ENCODE measurements around the gene TOMT.
"Not testable (repeated sequence)": the region's sequence is repeated elsewhere in the genome, so short reads cannot be mapped to it uniquely, and the experiment has no call there.

The TOMT gene

GRCh38 chr11:72129381-72129780 lies 23.7 kb downstream of the TOMT start:
- DNase-seq: no peak

GRCh38 chr11:72132646-72133045 lies 26.9 kb downstream of the TOMT start:
- no peak for DNase-seq

DNA sequence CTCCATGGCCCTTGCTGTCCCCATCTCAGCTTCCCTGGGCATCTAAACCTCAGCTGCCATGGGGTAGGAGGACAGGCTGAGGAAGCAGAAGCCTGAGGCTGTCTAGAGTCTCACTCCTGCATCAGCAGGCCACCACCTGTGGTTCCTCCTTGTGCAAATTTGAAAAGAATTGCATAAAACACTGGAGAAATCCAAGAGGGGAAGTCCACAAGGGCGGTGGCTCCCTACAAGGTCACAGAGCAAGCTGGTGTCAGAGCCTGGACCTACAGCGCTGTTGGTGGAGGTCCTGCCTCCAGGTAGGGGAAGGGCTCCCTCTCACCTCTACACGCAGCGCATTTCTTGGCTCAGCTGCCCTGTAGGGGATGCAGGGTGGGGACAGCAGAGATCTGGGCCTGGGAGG lies 29.7 kb downstream of the TOMT start, which contains the start of gene FOLR3:
TSS of gene FOLR3 (plus strand) at position 253 of the 400 bp plus-strand sequence. CDS start 228 bp downstream, outside the sequence.
- DNase-seq: not testable (repeated sequence)

- no peak for DNase-seq
Measured at GRCh38 chr11:72135891-72136683, 30.4 kb downstream of the TOMT start.

- DNase-seq: no peak
Measured at GRCh38 chr11:72136684-72137262, 31.0 kb downstream of the TOMT start.

DNA sequence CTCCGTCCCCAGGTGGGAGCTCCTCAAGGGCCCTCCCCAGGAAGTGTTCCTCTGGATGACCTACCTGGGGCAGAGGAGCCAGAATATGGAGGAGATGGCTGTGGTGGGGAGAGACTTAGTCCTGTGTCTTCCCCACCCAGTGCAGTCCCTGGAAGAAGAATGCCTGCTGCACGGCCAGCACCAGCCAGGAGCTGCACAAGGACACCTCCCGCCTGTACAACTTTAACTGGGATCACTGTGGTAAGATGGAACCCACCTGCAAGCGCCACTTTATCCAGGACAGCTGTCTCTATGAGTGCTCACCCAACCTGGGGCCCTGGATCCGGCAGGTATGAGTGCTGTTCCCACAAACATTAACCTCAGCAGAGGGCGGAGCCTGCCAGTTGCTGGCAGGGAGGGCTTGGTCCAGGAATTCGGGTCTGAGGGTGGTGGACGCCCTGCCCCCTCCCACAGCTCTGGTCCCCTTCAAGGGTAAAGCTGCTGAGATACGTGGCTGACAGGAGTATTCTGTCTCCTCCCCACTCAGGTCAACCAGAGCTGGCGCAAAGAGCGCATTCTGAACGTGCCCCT lies 33.2 kb downstream of the TOMT start:
- DNase-seq: no peak

GRCh38 chr11:72139500-72139899 lies 33.8 kb downstream of the TOMT start:
- DNase-seq: no peak

- no peak for DNase-seq
Measured at GRCh38 chr11:72140661-72141060, 34.9 kb downstream of the TOMT start.

DNA sequence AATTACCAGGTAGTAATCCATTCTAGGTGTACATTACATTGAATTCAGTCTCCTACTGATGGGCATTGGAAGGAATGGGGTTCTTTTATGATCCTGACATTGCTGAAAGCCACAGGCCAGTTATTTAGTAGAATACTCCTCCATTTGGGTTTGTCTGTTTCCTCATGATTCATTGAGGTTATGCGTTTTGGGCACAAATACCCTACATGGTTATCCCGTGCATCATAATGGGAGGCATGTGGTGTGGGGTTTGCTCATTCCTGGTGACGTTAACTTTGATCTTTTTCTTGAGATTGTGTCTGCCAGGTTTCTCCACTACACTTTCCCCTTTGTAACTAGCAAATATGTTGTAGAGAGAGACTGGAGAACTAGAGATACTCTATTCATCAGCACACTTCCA lies 35.3 kb downstream of the TOMT start:
- DNase-seq: no peak

DNA sequence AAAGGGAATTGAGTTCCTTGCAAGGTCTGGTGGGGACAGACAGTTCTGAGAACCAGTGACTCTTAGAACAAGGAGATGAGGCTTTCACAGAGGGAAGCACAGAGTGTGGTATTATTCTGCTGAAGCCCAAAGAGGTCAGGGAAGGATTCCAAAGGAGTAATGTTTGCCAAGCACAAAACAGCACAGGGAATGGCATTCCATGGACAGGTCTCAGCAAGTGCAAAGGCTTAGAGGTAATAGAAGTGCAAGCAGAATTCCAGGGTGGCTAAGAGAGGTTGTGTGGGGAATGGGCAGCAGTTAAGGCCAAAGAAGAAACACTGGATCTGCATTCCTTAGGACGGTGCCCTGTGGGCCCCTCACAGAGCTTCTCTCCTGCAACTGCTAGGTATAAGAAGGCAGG lies 36.4 kb downstream of the TOMT start:
- DNase-seq: not testable (repeated sequence)

- DNase-seq: not testable (repeated sequence)
Measured at GRCh38 chr11:72142543-72142942, 36.8 kb downstream of the TOMT start.

- DNase-seq: no peak
Measured at GRCh38 chr11:72144807-72145565, 39.3 kb downstream of the TOMT start.

DNA sequence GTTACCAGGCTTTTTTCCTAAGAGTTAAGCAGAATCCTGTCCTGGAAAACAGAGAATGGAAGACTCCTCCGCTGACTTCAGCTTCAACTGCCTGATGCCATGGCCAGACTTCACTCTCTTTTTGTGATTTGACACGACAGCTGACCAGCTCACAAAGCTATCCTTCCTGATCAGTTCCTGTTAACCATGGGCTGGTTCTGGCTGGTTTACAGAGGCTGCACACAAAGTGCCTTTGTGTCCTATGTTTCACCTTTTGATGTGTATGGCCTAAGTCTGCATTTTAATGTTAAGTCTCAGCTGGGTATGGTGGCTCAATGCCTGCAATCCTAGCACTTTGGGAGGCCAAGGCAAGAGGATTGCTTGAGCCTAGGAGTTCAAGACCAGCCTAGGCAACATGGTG lies 40.9 kb downstream of the TOMT start:
- DNase-seq: no peak

DNA sequence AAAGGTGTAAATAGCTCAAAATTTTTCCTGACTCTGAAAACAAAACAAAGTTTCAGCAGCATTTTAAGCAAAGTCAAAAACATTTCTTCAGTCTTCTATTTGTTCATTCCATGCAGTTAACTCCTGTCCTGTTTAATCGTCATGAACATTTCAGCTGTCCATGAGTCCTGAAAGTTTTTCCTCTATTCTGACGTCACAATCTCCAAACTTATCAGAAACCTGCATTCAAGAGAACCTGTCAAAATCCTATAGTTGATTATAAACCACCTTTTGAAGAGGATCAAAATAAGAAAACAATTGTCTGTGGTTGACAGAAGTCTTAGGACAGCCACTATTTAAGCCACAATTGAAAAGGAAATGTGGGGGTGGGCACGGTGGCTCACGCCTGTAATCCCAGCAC lies 45.2 kb downstream of the TOMT start:
- DNase-seq: no peak

GRCh38 chr11:72153874-72154273 lies 48.1 kb downstream of the TOMT start:
- not testable (repeated sequence) for DNase-seq

GRCh38 chr11:72154816-72155215 lies 49.1 kb downstream of the TOMT start:
- no peak for DNase-seq

- DNase-seq: no peak
Measured at GRCh38 chr11:72155751-72156150, 50.0 kb downstream of the TOMT start.

DNA sequence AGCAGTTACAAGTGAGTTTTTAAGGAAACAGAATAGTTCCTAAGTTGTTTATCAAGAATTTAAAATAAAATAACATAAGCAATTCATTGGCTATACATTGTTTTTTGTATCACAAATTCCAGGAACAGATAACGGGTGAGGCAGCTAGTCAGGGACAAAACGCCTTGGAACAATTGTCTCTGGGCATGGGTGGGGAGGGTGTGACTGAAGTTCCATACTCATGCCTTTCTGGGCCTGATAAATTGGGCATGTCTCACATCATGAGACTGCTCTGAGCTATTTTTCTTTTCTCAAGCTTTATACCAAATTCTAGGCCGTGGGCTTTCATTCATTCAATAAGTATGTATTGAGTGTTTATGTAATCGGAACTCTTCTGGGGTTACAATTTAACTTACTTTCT lies 51.4 kb downstream of the TOMT start:
- no peak for DNase-seq
